HuH-7.5 (cell line): ENCODE data around the gene ZNF354B.

Source experiments
- DNase-seq: peaks from one replicate; pipeline ENCODE4 v3.0.0; 2011; ENCODE audit warnings: low spot score

Gene ZNF354B

GRCh38 chr5:178883815-178884430, 24.2 kb downstream of the ZNF354B start:
- no peak for DNase-seq

- peak; percentile 55 for DNase-seq
These were observed 36.1 kb downstream of the ZNF354B start, which contains the start of gene ZFP2 for GRCh38 chr5:178895615-178896571. TSS of gene ZFP2 (plus strand) at chr5:178895913. CDS start at chr5:178931314, 35,401 bp downstream.

GRCh38 chr5:178899289-178899688, 39.5 kb downstream of the ZNF354B start:
- no peak for DNase-seq

GRCh38 chr5:178902849-178903248, 43.1 kb downstream of the ZNF354B start:
- no peak for DNase-seq

GRCh38 chr5:178931846-178932760, 72.3 kb downstream of the ZNF354B start:
- no peak for DNase-seq
